Activated T-helper 1 cell treated with Interleukin-2 at 50 U/mL for 16 hours (primary cell): ENCODE results near the gene SMAD3.

ENCODE experiments used
- DNase-seq: peaks from one replicate; pipeline ENCODE4 v3.0.0-alpha.2; 2020; ENCODE audit warnings: low read depth

The SMAD3 gene

DNA sequence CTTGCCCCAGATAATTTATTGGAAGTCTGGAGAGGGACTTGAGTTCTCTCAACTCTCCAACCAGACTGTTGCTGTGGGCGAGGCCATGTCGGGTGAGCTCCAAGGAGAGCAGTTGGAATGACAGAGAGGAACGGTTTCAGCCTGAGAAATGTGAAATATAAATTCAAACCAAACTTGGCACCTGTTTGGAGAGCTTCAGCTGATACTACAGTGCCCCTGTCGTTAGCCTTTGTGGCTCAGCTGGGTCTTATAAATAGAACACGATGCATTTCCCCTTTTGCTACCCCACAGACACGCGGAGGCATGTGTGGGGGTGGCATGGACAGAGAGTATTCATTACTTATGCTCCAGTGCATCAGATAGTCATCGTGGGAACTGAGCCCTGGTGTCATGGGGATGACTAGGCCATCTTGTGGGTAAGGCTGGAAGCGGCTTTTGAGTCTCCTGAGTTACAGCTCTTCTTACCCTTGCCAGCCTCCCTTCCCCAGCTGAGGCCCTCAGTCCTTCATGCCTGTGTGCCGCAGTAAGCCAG lies 15.6 kb downstream of the SMAD3 start:
- DNase-seq, result no peak

DNA sequence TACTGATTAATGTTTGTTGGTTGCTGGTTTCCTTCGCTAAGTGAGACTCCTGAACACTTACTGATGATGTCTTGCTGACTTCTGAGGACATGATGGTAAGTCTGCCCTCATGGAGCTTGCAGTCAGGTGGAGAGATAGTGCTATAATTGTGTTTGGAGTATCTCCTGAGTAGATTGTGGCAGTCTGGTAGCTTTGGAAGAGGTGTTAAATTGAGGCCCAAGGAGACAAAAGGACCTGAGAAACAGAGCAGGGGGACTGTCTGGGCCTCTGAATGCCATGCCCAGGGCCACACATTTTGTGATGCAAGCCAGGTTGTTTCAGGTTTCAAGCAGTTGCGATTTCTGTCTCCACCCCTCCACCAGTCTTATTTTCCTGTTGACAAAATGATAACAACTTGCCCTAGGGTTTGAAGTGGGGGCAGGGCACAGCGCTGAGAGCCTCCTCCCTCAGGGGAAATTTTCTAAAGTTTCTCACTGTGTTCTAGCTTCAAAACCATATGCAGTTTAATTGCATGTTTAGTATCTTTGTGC lies 16.7 kb downstream of the SMAD3 start:
- peak; percentile 54 for DNase-seq

DNA sequence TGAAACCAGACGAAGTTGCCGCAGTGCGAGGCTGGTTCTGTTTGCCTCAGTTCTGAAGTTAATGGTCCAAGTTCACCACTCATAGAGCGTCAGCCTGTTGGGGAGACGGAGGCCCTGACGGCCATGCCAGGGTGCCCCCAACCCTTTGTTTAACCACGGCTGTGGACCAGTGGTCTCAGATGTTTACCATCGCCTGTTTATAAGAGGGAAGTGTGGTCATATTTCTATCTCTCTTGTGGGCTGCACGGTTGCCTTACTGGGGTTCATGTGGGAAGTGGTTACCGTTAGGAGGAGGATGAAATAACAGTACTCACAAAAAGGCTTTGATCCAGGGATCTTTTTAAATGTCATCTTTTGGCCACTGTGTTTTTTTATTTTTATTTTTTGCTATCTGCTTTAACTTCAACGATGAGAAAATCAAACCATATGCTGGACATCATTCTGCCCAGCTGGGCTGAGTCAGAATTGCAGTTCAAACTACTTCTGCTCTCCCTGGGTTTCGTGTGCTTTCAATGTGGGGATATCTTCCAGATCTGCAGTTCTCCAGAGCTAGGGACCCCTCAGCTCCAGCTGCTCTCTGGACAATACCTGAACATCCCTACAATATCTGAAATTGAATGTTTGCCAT lies 17.8 kb downstream of the SMAD3 start:
- no peak for DNase-seq

DNA sequence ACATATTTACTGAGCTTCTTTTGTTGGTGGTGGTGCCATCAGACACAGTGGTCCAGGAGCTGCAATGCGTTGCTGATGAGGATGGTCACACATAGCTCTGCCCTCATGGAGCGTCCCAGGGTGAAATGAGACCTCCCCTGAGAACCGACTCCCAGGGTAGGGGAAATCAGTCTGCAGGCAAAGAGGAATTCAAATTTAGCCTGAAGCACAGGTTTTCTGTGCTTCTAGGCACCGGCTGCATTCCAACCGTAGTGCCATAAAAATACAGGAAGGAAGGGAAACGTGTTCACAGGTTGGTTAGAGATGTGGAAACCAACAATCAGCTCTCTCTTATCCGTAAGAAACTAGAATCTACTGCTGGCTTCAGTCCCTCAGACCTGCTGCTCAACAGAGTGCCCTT lies 19.2 kb downstream of the SMAD3 start:
- DNase-seq, result no peak

DNA sequence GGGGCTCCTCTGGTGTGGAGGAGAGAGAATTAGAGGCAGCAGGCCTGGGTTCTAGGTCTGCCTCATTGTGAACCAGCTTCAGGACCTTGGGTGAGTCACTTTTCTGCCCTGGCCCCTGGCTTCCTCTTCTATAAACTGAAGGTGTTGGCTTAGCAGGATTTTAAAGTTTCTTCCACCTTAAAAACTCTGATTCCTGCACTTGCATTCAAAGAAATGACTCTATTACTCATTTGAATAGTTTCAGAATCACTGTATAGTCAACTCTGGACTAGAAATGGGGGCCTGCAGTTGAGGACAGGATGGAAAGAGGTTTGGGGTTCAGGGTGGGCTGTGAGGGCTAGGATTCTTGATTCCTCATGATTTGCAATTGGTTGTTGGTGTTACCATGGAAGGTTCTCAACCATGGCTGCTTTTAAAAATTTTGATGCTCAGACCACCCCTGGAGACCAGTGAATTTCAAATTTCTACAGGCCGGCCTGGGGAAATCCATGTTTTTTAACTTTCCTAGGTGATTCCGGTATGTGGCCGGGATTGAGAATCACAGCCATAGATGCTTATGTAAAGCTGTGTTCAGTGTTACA lies 19.9 kb downstream of the SMAD3 start:
- no peak for DNase-seq

DNA sequence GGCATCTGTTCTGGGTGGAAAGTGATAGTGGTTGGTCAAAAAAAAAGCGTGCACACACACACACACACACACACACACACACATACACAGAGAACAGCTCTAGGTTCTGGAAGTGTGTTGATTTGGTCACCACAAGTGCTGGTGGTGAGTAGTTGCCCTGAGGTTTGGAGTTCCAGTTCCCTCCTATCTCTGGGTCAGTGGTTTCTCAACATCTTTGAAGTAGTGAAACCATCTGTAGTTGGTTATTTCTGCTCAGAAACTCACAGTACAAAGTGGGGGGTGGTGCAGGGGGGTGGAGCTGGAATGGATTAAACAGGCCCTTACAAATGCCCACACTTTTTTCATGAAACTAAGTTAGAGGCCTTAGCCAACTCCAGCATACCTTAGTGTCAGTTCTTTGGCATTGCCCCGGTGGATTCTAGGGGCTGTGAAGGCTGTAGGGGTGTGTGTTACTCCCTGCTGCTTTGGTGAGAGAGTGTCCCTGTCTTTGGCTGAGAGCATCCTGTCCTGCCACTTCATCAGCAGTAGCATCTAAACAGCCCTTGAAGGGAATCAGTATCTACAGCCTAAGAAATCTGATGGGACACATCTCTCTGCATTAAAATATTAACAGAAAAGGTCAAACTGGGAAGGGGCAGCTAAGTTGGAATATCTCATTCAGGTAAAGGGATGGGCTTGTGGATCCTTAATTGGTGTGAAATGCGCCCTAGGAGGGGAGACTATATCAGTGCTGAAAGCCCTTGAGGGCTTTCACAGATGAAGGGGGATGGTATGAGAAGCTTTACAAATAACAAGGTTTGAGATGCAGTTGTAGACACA lies 20.6 kb downstream of the SMAD3 start:
- no peak for DNase-seq

DNA sequence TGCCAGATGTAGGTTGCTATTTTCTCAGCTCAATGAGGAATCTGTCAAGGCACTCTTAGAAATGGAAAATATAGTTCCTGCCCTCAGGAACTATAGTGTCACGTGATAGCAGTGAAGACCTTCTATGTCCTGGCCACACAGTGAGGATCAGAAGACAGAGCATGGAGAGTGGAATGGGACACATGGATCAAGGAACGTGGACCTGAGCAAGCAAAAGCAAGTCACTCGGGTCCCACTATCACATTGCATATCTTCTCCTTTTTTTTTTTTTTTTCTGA lies 21.2 kb downstream of the SMAD3 start:
- DNase-seq, result no peak

DNA sequence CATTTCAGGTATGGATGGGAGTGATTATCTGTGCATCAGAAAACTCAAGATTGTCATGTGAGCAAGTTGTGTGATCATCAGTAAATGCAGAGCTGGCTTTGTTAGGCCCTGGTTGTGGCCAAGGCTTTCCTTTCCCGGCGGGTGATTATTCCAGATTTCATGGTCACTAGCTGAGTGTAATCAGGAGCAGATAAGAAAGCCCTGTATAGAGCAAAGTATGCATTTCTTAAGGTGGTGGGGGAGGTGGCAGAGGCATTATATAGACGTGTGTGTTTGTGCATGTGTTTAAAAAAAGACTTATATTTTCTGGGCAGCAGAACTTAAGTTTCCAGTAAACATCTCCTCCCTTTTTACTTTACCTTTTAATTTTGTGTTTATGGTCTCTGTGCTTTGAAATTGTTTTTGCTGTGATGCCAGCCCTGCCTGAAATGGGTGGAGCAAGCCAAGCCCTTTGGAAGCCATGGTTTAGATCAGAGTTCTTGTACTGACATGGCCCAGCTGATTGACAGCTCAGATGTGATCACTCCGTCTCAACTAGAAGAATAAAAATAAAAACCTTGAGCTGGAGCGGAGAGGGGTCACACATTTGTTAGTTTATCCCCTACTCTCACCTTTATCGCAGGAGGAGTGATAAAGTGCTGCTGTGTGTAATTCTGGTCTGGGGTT lies 22.2 kb downstream of the SMAD3 start:
- DNase-seq, result no peak

DNA sequence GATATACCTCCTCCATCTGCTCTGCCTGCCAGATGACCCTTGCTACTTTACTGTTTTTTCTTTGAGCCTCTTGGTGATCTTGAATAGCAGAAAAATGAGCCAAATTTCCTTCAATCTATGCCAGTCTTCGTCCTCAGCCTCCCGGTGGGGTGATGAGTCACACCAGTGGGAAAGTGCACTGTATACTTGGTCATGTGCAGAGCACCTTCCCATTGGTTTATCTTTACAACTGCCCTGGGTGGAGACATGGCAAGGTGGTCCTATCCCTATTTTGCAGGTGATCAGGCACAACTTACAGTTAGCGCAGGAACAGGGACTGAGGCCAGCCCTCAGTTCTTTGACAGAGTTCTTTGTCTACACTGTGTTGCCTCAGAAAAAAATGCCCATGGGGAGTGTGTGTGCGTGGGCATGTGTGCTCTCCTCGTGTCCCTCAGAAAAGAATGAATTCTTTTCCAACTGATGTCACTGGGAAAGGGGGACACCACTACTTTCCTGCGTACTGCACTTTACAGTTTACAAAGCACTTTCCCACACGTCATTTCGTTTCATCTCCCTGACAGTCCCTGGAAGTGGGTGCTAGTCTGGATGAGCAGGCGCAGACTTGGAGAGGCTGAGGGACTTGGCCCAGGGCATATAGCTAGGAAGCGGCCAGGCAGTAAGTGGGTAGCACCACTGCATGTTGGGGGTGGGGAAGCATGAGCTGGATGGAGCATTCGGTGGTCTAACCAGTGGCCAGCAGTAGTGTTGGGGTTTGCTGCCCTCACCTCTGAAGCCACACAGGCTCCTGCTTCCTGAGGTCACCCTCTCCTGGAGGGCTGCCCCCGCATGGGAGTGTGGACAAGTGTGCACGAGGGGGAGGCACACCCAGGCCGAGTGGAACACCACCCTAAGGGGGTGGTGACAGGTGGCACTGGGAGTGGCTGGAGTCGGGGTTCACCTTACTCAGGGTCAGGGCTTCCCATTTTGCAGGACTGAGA lies 24.1 kb downstream of the SMAD3 start:
- no peak for DNase-seq

DNA sequence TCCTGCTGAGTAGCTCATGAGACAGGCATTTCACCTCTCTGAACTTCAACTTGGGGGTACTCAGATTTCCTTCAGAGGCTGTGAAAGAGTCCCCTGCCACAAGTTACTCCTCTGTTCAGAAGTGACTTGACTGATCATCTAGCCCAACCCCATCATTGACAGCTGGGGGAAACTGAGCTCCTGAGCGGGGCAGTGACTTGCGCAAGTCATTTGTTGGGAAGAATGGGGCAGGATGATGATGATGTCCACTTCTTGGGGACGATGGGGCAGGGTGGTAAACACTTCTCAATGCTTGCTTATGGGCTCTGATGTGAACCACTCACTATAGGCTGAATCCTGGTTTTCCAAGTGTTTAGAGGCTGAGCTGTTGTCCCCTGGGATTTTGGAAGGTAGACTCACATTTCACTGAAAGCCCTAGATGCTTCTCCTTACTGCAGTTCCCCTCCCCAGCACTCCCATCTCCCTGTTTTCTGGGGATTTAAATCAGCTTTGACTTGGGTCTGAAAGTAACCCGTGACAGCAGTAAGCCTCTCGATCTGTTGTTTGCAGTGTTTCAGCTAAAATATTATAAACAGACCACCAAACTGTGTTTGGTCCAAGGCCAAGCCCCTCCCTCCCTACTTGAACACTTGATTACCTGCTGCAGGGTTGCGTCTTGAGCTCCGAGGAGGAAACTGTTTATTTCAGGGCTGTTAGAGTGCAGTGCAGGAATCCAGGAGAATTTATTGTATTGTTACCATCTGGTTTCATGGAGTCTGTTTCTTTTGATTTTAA lies 25.1 kb downstream of the SMAD3 start:
- no peak for DNase-seq

DNA sequence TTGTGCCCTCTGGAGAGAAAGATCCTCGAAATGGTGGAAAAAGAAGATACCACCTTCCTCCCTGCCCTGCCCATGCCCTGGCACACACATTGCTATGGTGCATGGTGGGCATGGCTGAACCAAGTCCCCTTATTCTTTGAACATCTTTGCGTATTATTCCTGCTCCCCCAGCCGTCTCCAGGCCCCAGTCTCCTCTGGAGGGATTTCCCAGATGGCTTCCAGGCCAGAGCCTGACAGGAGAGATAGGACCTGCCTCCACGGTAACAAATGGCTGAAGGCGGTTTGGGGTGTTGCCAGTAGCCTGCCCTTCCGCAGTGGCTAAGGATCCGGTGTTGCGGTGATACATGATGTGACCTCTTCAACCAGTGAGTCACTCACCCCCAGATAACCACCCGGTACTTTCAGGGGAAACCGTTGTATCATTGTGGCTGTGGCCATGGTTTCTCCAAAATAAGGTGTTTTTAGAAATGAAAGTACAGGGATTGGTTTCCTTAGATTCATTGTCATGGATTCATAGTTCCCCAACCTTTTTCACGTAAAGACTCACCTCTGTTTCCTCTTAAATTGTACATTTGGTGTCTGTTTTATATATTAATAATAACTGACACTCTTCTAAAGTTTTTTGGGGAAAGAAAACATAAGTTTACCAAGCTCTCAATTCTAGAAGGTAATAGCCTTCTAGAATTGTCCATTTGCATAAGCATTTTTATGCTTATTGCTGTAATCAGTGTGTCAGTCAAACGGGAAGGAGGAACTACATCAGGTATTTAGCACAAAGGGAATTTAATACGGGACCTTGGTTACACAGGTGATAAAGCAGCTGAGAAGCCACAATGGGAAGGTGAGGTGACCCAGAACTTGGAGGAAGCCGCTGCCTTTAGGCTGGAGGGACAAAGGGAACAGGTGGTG lies 25.9 kb downstream of the SMAD3 start:
- peak; percentile 58 for DNase-seq

DNA sequence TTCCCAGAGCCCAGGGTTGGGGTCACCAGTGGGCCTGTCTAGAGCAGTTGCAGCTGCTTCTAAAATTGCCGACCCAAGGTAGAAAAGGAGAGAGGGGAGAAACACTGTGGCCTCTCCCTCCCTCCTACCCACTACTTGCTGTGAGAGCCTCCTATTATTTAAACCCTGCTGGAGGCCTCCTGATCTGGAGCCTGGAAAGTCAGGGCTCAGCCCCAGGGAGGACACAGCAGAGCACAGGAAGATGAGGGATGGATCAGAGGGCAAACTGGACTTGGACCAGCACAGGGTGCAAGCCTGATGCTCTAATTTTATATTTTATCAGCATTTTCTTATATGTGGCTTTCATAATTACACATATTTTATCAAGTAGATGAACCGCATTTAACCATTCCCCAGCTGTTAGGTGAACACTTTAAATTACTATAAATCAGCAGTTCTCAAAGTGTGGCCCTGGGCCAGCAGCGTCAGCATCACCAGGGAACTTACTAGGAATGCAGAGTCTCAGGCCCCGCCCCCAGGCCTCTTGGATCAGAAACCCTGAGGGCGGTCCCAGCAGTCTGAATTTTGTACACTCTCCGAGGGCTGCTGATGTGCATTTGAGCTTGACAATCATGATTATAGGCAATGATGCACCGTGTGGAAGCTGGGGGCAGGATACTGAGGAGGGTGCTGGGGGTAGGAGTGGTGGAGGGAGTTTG lies 26.7 kb downstream of the SMAD3 start:
- no peak for DNase-seq

DNA sequence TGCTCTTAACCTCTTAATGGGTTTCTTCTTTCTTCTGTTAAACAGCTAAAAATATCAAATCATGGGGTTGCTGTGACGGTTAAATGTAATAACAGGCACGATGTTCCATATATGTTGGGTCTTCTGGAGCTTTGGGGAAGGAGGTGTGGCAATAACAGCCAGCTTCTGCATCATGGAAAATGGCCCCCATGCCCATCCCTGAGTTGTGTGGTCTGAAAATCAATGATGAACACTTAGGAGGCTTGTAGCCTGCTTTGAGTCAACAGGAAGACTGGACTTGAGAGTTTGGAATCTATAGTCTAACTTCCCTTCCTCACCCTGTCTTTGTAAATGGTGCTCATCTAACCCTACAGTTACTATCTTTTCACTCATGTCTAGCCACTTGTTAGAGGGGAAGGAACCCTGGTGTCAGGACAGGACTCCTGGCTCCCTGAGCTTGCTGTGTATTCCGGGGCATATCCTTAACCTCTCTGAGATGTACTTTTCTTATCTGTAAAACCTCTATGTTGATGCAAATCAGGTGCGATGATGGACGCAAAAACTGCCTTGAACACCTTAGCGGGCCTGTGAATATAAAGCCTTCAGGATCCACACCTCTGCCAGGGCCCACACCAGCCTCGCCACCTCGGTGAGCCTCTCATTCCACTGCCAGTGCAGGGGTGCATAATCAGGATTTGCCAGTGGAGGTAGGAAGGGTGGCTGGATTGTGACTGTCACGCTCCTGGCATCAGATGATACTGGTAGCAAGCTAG lies 27.5 kb downstream of the SMAD3 start:
- no peak for DNase-seq

DNA sequence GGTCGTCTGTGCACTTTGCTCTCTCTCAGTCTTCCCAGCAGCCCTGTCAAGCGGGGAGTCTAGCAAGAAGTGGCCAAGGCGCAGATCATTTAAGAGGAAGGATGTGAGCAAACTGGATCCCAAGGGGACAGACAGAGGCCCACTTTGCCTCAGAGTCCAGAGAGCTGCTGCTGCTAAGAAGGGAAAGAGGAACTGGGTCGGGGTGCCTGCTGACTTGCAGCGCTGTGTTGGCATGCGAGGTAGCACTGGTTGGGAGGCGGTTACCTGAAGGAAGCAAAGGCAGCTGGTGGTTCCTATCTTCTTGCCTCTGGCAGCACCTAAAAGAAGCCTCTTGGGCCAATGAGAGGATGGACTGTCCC lies 28.1 kb downstream of the SMAD3 start:
- no peak for DNase-seq

DNA sequence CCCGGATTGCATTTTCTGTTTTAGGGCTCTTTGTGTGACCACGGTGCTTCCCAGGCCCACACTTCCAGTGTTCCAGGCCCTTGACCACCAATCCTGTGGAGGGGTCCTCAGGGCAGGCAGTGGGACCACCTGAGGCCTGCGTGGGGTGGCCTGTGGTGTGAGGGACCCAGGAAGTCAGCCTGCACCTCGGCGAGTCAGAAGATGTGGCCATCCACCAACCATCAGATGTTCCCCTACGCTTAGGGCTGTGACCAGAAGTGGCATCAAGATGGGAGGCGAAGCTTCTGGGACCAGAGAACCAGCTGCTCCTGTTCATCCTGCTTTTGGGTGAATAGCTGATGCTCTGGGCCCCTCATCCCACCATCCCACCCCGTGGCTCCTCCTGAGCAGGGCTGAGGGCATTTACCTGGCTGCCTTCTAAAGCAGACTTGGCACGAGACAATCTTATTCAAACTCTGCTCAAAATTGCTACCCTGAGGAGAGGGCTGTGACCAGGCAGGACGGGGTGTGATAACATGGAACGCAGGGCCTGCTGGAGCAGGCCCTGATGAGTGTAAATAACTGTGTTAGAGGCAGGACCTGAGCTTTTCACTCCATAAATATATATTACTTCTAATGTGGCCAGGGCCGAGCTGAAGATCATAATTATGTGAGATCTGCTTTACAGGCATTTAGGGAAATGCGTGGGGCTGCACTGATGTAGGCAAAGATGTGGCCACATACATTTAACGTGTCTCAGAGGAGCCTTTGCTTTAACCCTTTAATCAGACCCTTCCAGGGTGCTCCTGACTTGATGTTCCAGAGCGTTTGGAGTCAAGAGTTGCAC lies 28.8 kb downstream of the SMAD3 start:
- no peak for DNase-seq

DNA sequence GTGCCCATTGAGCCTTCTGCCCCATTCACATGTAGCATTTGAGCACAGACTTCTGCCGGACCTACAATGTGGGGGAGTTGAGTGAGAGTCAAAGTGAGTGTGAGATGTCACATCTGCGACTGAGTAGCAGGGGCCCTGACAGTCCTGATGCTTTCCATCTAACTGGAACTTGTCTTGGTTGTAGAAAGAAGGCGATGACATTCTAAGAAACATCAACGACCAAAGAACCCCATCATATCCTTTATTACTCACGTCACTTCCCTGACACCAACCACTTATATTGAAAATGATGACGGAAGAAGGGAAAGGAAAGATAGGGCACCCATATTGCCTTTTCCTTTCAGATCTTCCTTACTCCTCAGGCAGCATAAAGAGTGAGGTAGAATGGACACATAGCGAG lies 30.5 kb downstream of the SMAD3 start:
- DNase-seq, result no peak

DNA sequence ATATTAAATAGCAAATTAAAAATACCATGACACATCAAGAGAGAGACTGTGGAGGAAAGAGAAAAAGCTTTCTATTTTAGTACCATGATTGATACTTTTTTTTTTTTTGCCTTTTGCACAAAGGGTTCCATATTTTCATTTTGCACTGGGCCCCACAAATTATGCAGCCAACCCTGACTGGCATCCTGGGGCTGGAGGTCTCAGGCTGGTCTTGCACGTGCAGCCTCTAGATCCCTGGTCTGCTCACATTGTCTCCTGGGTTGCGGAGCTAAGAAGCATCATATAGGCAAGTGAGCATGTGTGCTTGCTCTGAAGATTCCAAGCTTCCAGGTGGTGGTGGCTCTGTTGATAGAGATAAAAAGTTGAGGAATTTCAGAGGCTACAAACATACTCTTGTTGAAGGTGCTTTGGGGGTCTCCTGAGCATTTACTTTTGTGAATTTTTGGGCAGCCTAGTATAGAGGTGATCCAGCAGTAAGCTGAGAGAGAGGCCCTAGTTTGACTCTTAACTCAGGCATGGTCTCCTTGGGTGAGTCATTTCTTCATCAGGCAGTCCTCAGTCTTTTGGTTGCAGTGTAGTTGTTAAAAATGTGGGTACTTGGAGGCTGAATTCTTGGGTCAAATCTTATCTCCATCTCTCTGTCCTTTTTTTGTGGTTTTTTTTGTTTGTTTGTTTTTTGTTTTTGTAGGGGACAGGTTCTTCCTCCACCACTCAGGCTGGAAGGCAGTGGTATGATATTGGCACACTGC lies 31.3 kb downstream of the SMAD3 start:
- no peak for DNase-seq
